Measurements from ENCODE around the gene CCDC85B. TPM values are rescaled to one million over a fixed set of nuclear protein-coding genes. Genes with fewer than 3 reads are reported as not detected.

Gene CCDC85B
- total and polyA plus RNA-seq, 3 donors from 2014 or later = 17.1 to 102 (median 77.1) TPM

DNA sequence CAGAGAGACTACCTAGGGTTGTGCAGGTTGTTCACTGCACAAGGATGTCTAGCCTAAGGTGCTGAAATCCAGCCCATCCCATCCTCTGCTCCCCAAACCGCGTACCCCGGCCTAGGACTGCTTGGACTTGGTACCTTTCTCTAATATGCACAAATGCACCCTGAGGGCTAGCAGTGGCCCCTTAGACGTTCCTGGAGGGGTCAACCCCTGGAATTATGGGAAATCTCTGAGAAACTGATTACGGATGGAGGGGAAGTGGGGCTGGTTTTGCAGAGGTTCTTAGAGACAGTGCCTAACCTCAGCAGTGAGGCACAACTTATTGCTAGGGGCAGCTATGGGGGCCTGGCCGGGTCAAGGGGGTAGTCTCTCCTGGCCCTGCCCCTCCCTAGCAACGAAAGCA lies 25.9 kb downstream of the CCDC85B start:
- peak overlapping the region; percentile 6 to 97 for H3K27ac ChIP-seq
- no peaks in the 10 kb centered on the region for H3K27me3 ChIP-seq
- peaks cover 53% of the 10 kb centered on the region for H3K4me1 ChIP-seq
- 69 to 78% methylated on average over 7 of the region's 7 CpGs for WGBS, 2 donors
- no peak for DNase-seq
- intact Hi-C loops (cut with DNase I; ENCODE audit: low total_unique reads) = no loop called here
- no peak overlapping the region for H3K4me3 ChIP-seq
- H3K9me3 ChIP-seq = no peaks in the 10 kb centered on the region
- TF ChIP-seq CTCF (IDR thresholded peaks at IDR 0.05) (no peak), POLR2A (IDR thresholded peaks at IDR 0.05) (no peak)
- H3K36me3 ChIP-seq (ENCODE audit: low read depth, missing control alignments) = no peaks in the 10 kb centered on the region

DNA sequence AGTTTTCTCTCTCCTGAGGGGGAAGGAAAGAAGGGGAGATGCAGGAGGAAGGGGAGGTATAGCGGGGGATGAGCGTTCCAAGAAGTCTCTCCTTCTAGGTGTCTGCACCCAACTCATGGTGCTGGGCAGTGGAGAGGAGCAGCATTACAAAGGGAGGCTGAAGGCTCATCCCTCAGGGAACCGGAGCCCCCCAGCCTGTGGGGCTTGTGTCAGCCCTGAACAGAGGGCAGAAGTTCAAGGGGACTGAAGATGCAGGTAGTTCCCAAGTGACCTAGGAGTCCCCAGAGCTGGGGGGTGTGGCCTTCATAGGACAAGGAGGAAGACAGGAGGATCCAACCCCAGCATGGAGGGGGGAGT lies 26.6 kb downstream of the CCDC85B start:
- no peaks in the 10 kb centered on the region for H3K9me3 ChIP-seq
- H3K27ac ChIP-seq = peak overlapping the region in 1 of 2 donors; percentile 97
- no peaks in the 10 kb centered on the region for H3K27me3 ChIP-seq
- no peaks in the 10 kb centered on the region for H3K36me3 ChIP-seq (ENCODE audit: low read depth, missing control alignments)
- no peak for DNase-seq
- intact Hi-C loops (cut with DNase I; ENCODE audit: low total_unique reads) = no loop called here
- H3K4me3 ChIP-seq = no peak overlapping the region
- H3K4me1 ChIP-seq = peaks cover 46% of the 10 kb centered on the region
- WGBS, 2 donors = 84 to 90% methylated on average over 3 of the region's 3 CpGs
- TF ChIP-seq CTCF (IDR thresholded peaks at IDR 0.05) (no peak), POLR2A (IDR thresholded peaks at IDR 0.05) (no peak)

- 65 to 68% methylated on average over 8 to 35 of the region's 35 CpGs for WGBS, 2 donors
- Histone ChIP-seq H3K36me3 (ENCODE audit: low read depth, missing control alignments) (no peaks in the 10 kb centered on the region), H3K9me3 (no peaks in the 10 kb centered on the region), H3K4me3 (peak overlapping the region; percentile 98 to 100), H3K27ac (peak overlapping the region; percentile 80 to 97), H3K4me1 (peaks cover 45% of the 10 kb centered on the region), H3K27me3 (no peaks in the 10 kb centered on the region)
- no peak for DNase-seq
- intact Hi-C loops (cut with DNase I; ENCODE audit: low total_unique reads) = no loop called here
- TF ChIP-seq POLR2A (IDR thresholded peaks at IDR 0.05) (no peak), CTCF (IDR thresholded peaks at IDR 0.05) (no peak)
These were observed 27.1 kb downstream of the CCDC85B start for GRCh38 chr11:65917434-65918210.

GRCh38 chr11:65918211-65919140 lies 28.0 kb downstream of the CCDC85B start, which contains the start of gene C11orf68:
Gene C11orf68, minus strand, starts transcription at chr11:65919062. Its CDS starts 31 bp downstream, at chr11:65919031.
- H3K4me1 ChIP-seq = peaks cover 45% of the 10 kb centered on the region
- intact Hi-C loops (cut with DNase I; ENCODE audit: low total_unique reads) = no loop called here
- WGBS, 2 donors = 3 to 16% methylated on average over 4 to 42 of the region's 77 CpGs

More at GRCh38 chr11:65918211-65919140, 28.0 kb downstream of the CCDC85B start, which contains the start of gene C11orf68:
- DNase-seq = peak; percentile 43
- no peaks in the 10 kb centered on the region for H3K36me3 ChIP-seq (ENCODE audit: low read depth, missing control alignments)
- H3K4me3 ChIP-seq = peak within 1 kb of the TSS; percentile 98 to 100
- H3K27ac ChIP-seq = peak within 1 kb of the TSS; percentile 88 to 97
- H3K9me3 ChIP-seq = no peaks in the 10 kb centered on the region
- TF ChIP-seq CTCF (IDR thresholded peaks at IDR 0.05) = no peak
- TF ChIP-seq POLR2A (IDR thresholded peaks at IDR 0.05) = no peak
- no peaks in the 10 kb centered on the region for H3K27me3 ChIP-seq

All from testis (tissue), 3 donors.